Inflammatory macrophage treated with lipopolysaccharide for 1 hour (primary cell): ENCODE data around the gene RNU2-63P.
"Not testable (repeated sequence)": the region's sequence is repeated elsewhere in the genome, so short reads cannot be mapped to it uniquely, and the experiment has no call there.

ENCODE experiments used
- DNase-seq, 2 donors: peaks; one replicate each; pipeline ENCODE4 v3.0.0-alpha.2; 2020 to 2022

Gene RNU2-63P

GRCh38 chr2:88016086-88016959, at the start of gene RNU2-63P:
Gene RNU2-63P, minus strand, starts transcription at chr2:88016547.
- DNase-seq: peak; percentile 87 to 91

GRCh38 chr2:88061295-88061694, 44.9 kb upstream of the RNU2-63P start:
- no peak for DNase-seq

- no peak for DNase-seq
Observed at GRCh38 chr2:88060907-88061275, 44.5 kb upstream of the RNU2-63P start.

- DNase-seq: peak in 1 of 2 donors; percentile 50
Observed at GRCh38 chr2:88059979-88060906, 43.9 kb upstream of the RNU2-63P start.

GRCh38 chr2:88058191-88058590, 41.8 kb upstream of the RNU2-63P start:
- DNase-seq: no peak

GRCh38 chr2:88057437-88057844, 41.1 kb upstream of the RNU2-63P start:
- no peak for DNase-seq

- DNase-seq: peak; percentile 95 to 96
Observed at GRCh38 chr2:88055371-88056128, 39.2 kb upstream of the RNU2-63P start, which contains the start of gene KRCC1. Gene KRCC1, minus strand, starts transcription at chr2:88055783. Its CDS starts 27,220 bp downstream, at chr2:88028563.

- DNase-seq: peak in 1 of 2 donors; percentile 47
Observed at GRCh38 chr2:88054782-88055370, 38.5 kb upstream of the RNU2-63P start.

- peak; percentile 56 to 60 for DNase-seq
Observed at GRCh38 chr2:88053934-88054781, 37.8 kb upstream of the RNU2-63P start.

- peak; percentile 21 to 23 for DNase-seq
Observed at GRCh38 chr2:88053296-88053695, 36.9 kb upstream of the RNU2-63P start.

GRCh38 chr2:88051792-88052191, 35.4 kb upstream of the RNU2-63P start:
- no peak for DNase-seq

GRCh38 chr2:88049622-88050021, 33.3 kb upstream of the RNU2-63P start:
- DNase-seq: no peak

GRCh38 chr2:88048541-88048940, 32.2 kb upstream of the RNU2-63P start:
- no peak for DNase-seq

GRCh38 chr2:88045561-88045960, 29.2 kb upstream of the RNU2-63P start:
- DNase-seq: not testable (repeated sequence)

GRCh38 chr2:88042476-88042875, 26.1 kb upstream of the RNU2-63P start:
- DNase-seq: no peak

- no peak for DNase-seq
Observed at GRCh38 chr2:88038263-88039105, 22.1 kb upstream of the RNU2-63P start.

- peak; percentile 27 to 44 for DNase-seq
Observed at GRCh38 chr2:88036606-88037005, 20.3 kb upstream of the RNU2-63P start.

- peak; percentile 31 to 65 for DNase-seq
Observed at GRCh38 chr2:88036182-88036581, 19.8 kb upstream of the RNU2-63P start.

GRCh38 chr2:88032070-88032702, 15.8 kb upstream of the RNU2-63P start:
- no peak for DNase-seq

- DNase-seq: no peak
Observed at GRCh38 chr2:88028931-88029330, 12.6 kb upstream of the RNU2-63P start.
